ENCODE measurements around the gene TNFAIP6. TPM values are rescaled to one million over a fixed set of nuclear protein-coding genes. Genes with fewer than 3 reads are reported as not detected.

The TNFAIP6 gene
- total RNA-seq, 1 experiment from 2014 or later: not detected

GRCh38 chr2:151361674-151362370 is 4.4 kb downstream of the TNFAIP6 start:
- no peak overlapping the region for H3K27ac Mint-ChIP-seq (ENCODE audit: unreplicated experiment)
- no peaks in the 10 kb centered on the region for H3K9me3 Mint-ChIP-seq (ENCODE audit: unreplicated experiment)
- Histone ChIP-seq H3K4me3 (ENCODE audit: low read depth, low read length) (no peak overlapping the region), H3K36me3 (ENCODE audit: control insufficient read depth, insufficient read depth, low read length) (no peaks in the 10 kb centered on the region), H3K27me3 (replicated peaks; ENCODE audit: control insufficient read depth, insufficient read depth, low read length) (no peaks in the 10 kb centered on the region), H3K4me1 (no peaks in the 10 kb centered on the region), H3K9me3 (no peaks in the 10 kb centered on the region)
- no TSS peak for BruUV-seq (replicated peaks)
- H3K27me3 Mint-ChIP-seq (ENCODE audit: insufficient read depth, unreplicated experiment): no peaks in the 10 kb centered on the region
- TF ChIP-seq CTCF (IDR thresholded peaks at IDR 0.05; ENCODE audit: insufficient read depth in 1 of 2, low read depth in 1 of 2, low read length in 1 of 2, severe bottlenecking in 1 of 2, unreplicated experiment in 1 of 2): no peak
- no peak for DNase-seq
- no peaks in the 10 kb centered on the region for H3K4me1 Mint-ChIP-seq (ENCODE audit: low read depth, unreplicated experiment)
- ChIA-PET POLR2A (no interaction called here), CTCF (no interaction called here)
- no peak overlapping the region for H3K4me3 Mint-ChIP-seq (ENCODE audit: unreplicated experiment)
- intact Hi-C loops (cut with micrococcal nuclease; ENCODE audit: unreplicated experiment): no loop called here
- no peaks in the 10 kb centered on the region for H3K36me3 Mint-ChIP-seq (ENCODE audit: insufficient read depth, unreplicated experiment)

- Histone ChIP-seq H3K36me3 (ENCODE audit: control insufficient read depth, insufficient read depth, low read length) (no peaks in the 10 kb centered on the region), H3K4me1 (no peaks in the 10 kb centered on the region), H3K27me3 (replicated peaks; ENCODE audit: control insufficient read depth, insufficient read depth, low read length) (no peaks in the 10 kb centered on the region), H3K9me3 (peaks cover 4% of the 10 kb centered on the region), H3K4me3 (ENCODE audit: low read depth, low read length) (no peak overlapping the region)
- intact Hi-C loops (cut with micrococcal nuclease; ENCODE audit: unreplicated experiment): no loop called here
- no TSS peak for BruUV-seq (replicated peaks)
- Mint-ChIP-seq H3K36me3 (ENCODE audit: insufficient read depth, unreplicated experiment) (no peaks in the 10 kb centered on the region), H3K9me3 (ENCODE audit: unreplicated experiment) (no peaks in the 10 kb centered on the region), H3K4me3 (ENCODE audit: unreplicated experiment) (no peak overlapping the region), H3K27me3 (ENCODE audit: insufficient read depth, unreplicated experiment) (no peaks in the 10 kb centered on the region), H3K27ac (ENCODE audit: unreplicated experiment) (no peak overlapping the region), H3K4me1 (ENCODE audit: low read depth, unreplicated experiment) (no peaks in the 10 kb centered on the region)
- POLR2A ChIA-PET: no interaction called here
- no peak for DNase-seq
- CTCF ChIA-PET: no interaction called here
- no peak for TF ChIP-seq CTCF (IDR thresholded peaks at IDR 0.05; ENCODE audit: insufficient read depth in 1 of 2, low read depth in 1 of 2, low read length in 1 of 2, severe bottlenecking in 1 of 2, unreplicated experiment in 1 of 2)
Observed at GRCh38 chr2:151363709-151364108, 6.3 kb downstream of the TNFAIP6 start.

GRCh38 chr2:151367571-151367970 is 10.2 kb downstream of the TNFAIP6 start:
- ChIA-PET CTCF (no interaction called here), POLR2A (no interaction called here)
- Mint-ChIP-seq H3K27me3 (ENCODE audit: insufficient read depth, unreplicated experiment) (no peaks in the 10 kb centered on the region), H3K4me3 (ENCODE audit: unreplicated experiment) (no peak overlapping the region), H3K36me3 (ENCODE audit: insufficient read depth, unreplicated experiment) (no peaks in the 10 kb centered on the region), H3K9me3 (ENCODE audit: unreplicated experiment) (no peaks in the 10 kb centered on the region), H3K27ac (ENCODE audit: unreplicated experiment) (no peak overlapping the region), H3K4me1 (ENCODE audit: low read depth, unreplicated experiment) (no peaks in the 10 kb centered on the region)
- no TSS peak for BruUV-seq (replicated peaks)
- H3K36me3 ChIP-seq (ENCODE audit: control insufficient read depth, insufficient read depth, low read length): no peaks in the 10 kb centered on the region
- no peak for DNase-seq
- no peaks in the 10 kb centered on the region for H3K4me1 ChIP-seq
- intact Hi-C loops (cut with micrococcal nuclease; ENCODE audit: unreplicated experiment): no loop called here
- no peaks in the 10 kb centered on the region for H3K27me3 ChIP-seq (replicated peaks; ENCODE audit: control insufficient read depth, insufficient read depth, low read length)
- H3K4me3 ChIP-seq (ENCODE audit: low read depth, low read length): no peak overlapping the region
- TF ChIP-seq CTCF (IDR thresholded peaks at IDR 0.05; ENCODE audit: insufficient read depth in 1 of 2, low read depth in 1 of 2, low read length in 1 of 2, severe bottlenecking in 1 of 2, unreplicated experiment in 1 of 2): no peak
- H3K9me3 ChIP-seq: peaks cover 7% of the 10 kb centered on the region

Measured in Caco-2 (cell line).